HS-5 (cell line): ENCODE measurements around the gene CLDN5.

Experiments used
- DNase-seq: peaks from one replicate; pipeline ENCODE4 v3.0.0-alpha.2; 2012; ENCODE audit warnings: low read depth

CLDN5 gene

GRCh38 chr22:19479355-19480172, 44.6 kb downstream of the CLDN5 start, which contains the start of gene CDC45:
Gene CDC45, plus strand, starts transcription at chr22:19479920. Its CDS starts 49 bp downstream, at chr22:19479969.
- DNase-seq, result peak; percentile 97

GRCh38 chr22:19478901-19479354, 45.3 kb downstream of the CLDN5 start, which contains the start of gene UFD1:
Gene UFD1, minus strand, starts transcription at chr22:19479193. Its CDS starts 108 bp downstream, at chr22:19479085.
- DNase-seq, result no peak

GRCh38 chr22:19478045-19478900, 45.9 kb downstream of the CLDN5 start:
- no peak for DNase-seq

GRCh38 chr22:19477321-19478044, 46.7 kb downstream of the CLDN5 start:
- DNase-seq, result no peak

GRCh38 chr22:19476023-19476422, 48.2 kb downstream of the CLDN5 start:
- no peak for DNase-seq

GRCh38 chr22:19473578-19473977, 50.6 kb downstream of the CLDN5 start:
- DNase-seq, result no peak
